ENCODE results near the gene RNF26.

RNF26 gene

DNA sequence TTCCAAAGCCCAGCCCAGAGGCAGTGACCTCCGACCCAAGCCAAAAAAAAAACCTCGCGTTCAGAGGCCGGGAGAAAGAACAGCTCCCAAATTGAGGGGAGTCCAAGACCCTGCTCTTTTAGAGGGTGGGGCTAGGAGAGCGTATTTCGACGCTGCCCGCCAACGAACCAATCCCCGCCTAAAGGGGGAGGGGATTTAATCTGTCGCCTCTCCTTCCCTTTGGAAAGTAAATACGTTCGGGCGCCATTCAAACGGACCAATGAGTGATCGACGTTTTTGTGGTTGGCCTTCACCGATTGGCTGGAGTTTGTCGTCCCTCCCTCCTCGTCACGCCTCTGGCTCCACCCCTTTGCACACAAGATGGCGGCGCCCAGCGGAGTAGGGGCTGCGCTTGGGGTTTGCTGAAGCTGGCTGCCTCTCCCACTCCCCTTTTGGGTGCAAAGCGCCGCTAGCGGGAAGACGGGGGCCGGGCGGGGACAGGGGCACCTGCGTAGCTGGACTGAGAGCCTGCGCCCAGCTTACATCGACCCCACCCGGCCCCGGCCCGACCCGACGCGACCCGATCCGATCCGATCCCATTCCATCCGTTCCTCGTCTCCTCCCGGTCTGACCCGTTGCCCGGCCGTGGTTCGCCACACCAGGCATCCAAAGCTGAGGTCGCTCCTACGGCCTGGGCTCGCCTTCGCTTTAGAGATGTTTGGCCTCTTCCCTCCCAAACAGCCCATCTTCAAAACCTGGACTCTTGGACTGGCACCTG, at the start of gene RNF26:
Gene RNF26 (plus strand): TSS at position 354 of the 757 bp plus-strand sequence. CDS start 596 bp downstream, outside the sequence.
- Mint-ChIP-seq H3K36me3 (peaks cover 14% of the 10 kb centered on the region), H3K27ac (peak within 1 kb of the TSS; percentile 92), H3K27me3 (peaks cover 21% of the 10 kb centered on the region), H3K4me3 (peak within 1 kb of the TSS; percentile 99), H3K4me1 (peaks cover 42% of the 10 kb centered on the region), H3K9me3 (no peaks in the 10 kb centered on the region)
- peak; percentile 96 for ATAC-seq

DNA sequence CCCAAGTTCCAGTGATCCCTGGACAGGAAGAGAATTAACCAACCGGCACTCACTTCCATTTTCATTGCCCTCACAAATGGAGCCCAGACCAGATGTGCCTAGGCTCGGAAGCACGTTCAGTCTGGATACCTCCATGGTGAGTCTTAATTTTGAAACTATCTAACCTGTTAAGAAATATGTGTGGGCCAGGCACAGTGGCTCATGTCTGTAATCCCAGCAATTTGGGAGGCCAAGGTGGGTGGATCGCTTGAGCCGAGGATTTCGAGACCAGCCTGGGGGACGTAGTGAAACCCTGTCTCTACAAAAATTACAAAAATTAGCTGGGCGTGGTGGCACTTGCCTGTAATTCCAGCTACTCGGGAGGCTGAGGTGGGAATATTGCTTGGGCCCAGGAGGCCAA, 48.9 kb upstream of the RNF26 start:
- ATAC-seq, result no peak
- H3K27me3 Mint-ChIP-seq, result no peaks in the 10 kb centered on the region
- H3K4me1 Mint-ChIP-seq, result peaks cover 5% of the 10 kb centered on the region
- no peak overlapping the region for H3K27ac Mint-ChIP-seq
- H3K4me3 Mint-ChIP-seq, result no peak overlapping the region
- H3K36me3 Mint-ChIP-seq, result peaks cover 50% of the 10 kb centered on the region
- H3K9me3 Mint-ChIP-seq, result no peaks in the 10 kb centered on the region

DNA sequence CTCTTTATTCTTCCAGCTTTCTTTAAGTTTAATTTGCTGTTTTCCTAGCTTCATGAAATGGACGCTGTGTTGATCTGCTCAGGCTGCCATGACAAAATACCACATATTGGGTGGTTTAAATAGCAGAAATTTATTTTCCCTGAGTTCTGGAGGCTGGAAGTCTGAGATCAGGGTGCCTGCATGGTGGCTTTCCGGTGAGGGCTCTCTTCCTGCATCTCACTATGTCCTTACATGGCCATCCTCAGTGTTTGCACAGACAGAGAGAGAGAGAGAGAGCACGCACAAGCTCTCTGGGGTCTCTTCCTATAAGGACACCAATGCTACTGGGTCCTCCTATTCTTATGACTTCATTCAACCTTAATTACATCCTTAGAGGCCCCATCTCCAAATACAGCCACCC, 46.1 kb upstream of the RNF26 start:
- Mint-ChIP-seq H3K27ac (no peak overlapping the region), H3K4me1 (peaks cover 5% of the 10 kb centered on the region), H3K9me3 (no peaks in the 10 kb centered on the region), H3K27me3 (no peaks in the 10 kb centered on the region), H3K36me3 (peaks cover 60% of the 10 kb centered on the region), H3K4me3 (no peak overlapping the region)
- no peak for ATAC-seq

DNA sequence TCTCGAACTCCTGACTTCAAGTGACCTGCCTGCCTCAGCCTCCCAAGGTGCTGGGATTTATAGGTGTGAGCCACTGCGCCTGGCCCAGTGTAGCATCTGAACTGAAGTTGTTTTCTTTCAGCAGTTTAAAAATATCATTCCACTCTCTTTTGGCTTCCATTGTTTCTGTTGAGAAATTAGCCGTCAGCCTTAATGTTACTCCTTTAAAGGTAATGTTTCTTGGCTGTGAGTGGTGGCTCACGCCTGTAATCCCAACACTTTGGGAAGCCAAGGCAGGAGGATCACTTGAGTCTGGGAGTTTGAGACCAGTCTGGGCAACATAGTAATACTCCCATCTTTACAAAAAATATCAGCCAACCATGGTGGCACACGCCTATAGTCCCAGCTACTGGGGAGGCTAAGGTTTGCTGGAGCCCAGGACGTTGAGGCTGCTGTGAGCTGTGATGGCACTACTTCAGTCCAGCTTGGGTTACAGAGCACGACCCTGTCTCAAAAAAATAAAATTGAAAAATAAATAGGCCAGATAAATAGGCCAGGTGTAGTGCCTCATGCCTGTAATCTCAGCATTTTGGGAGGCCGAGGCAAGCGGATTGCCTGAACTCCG, 43.3 kb upstream of the RNF26 start:
- Mint-ChIP-seq H3K27ac (no peak overlapping the region), H3K36me3 (peaks cover 49% of the 10 kb centered on the region)
- ATAC-seq, result no peak

DNA sequence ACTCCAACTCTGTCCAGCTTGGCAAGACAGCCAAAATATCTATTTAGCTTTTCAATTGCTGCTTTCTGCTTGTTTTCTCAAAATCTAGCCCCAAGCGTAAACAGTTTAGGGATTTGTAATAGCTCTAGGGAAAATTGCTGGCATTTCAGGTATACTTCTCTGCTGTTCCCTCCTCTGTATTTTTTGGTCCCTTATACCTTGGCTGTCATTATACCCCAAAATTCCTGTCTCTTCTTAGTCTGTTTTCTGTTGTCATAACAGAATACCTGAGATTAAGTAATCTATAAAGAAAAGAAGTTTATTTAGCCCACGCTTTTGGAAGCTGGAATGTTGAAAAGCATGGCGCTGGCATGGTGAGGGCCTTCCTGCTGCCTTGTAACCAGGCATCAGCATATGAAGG, 40.9 kb upstream of the RNF26 start:
- no peaks in the 10 kb centered on the region for H3K9me3 Mint-ChIP-seq
- no peaks in the 10 kb centered on the region for H3K4me1 Mint-ChIP-seq
- H3K36me3 Mint-ChIP-seq, result peaks cover 43% of the 10 kb centered on the region
- no peaks in the 10 kb centered on the region for H3K27me3 Mint-ChIP-seq
- H3K27ac Mint-ChIP-seq, result no peak overlapping the region
- ATAC-seq, result no peak
- no peak overlapping the region for H3K4me3 Mint-ChIP-seq

More for the DNA sequence above, 43.3 kb upstream of the RNF26 start:
- no peaks in the 10 kb centered on the region for H3K27me3 Mint-ChIP-seq
- H3K9me3 Mint-ChIP-seq, result no peaks in the 10 kb centered on the region
- no peaks in the 10 kb centered on the region for H3K4me1 Mint-ChIP-seq
- no peak overlapping the region for H3K4me3 Mint-ChIP-seq

DNA sequence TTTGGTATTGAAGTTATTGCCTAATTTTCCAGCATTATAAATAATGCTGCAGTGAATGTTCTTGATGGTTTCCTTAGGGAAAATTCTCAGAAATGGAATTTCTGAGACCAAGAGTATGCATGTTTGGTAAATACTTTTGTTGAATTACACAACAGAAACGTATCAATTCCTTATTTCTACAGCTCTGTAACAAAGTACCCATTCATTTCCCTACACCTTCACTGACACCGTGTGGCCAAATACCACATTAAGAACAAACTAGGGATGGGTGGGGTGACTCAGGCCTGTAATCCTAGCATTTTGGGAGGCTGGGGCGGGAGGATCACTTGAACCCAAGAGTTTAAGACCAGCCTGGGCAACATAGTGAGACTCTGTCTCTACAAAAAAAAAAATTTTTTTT, 39.1 kb upstream of the RNF26 start:
- no peaks in the 10 kb centered on the region for H3K27me3 Mint-ChIP-seq
- H3K9me3 Mint-ChIP-seq, result no peaks in the 10 kb centered on the region
- H3K36me3 Mint-ChIP-seq, result peaks cover 50% of the 10 kb centered on the region
- H3K4me3 Mint-ChIP-seq, result no peak overlapping the region
- H3K4me1 Mint-ChIP-seq, result no peaks in the 10 kb centered on the region
- no peak overlapping the region for H3K27ac Mint-ChIP-seq
- ATAC-seq, result no peak

DNA sequence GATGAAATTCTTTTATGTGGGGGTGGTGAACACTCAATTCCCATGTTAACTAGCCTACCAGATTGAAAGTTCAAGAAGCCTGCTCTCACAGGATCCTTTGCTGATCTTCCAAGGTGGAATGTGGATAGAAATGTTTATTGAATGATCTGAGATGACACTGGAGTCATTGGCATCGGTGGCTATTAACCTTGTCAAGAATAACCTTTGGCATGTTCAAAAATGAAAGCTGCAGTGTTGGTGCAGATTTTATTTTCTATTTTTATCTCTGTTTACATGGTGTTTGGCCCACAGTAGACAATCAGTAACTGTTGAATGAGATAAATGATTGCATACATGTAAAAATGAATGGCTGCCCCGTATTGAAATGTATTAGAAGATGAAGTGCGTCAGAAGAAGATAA, 36.4 kb upstream of the RNF26 start:
- Mint-ChIP-seq H3K27me3 (no peaks in the 10 kb centered on the region), H3K4me3 (no peak overlapping the region), H3K36me3 (peaks cover 52% of the 10 kb centered on the region), H3K27ac (no peak overlapping the region), H3K9me3 (no peaks in the 10 kb centered on the region), H3K4me1 (no peaks in the 10 kb centered on the region)
- no peak for ATAC-seq

DNA sequence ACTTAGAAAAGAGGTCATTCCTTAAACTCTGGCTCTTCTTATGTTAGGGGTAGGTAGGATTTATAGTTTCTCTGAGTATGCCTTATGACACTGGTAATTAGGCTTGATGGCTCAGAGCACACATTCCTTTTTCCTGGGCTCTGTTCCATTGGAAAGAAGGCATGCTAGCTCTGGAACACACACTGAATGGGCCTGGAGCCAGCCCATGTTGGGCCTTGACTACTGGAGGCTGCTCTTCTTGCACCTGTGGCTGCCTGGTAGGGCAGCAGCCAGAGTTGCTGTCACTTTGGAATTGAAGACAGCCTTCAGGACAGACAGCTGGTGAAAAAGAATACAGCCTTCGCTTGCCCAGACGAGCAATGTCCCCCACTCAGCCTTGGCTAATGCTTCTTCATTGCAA, 35.6 kb upstream of the RNF26 start:
- Mint-ChIP-seq H3K4me3 (no peak overlapping the region), H3K27ac (no peak overlapping the region), H3K36me3 (peaks cover 60% of the 10 kb centered on the region), H3K27me3 (no peaks in the 10 kb centered on the region), H3K9me3 (no peaks in the 10 kb centered on the region), H3K4me1 (no peaks in the 10 kb centered on the region)
- ATAC-seq, result no peak

DNA sequence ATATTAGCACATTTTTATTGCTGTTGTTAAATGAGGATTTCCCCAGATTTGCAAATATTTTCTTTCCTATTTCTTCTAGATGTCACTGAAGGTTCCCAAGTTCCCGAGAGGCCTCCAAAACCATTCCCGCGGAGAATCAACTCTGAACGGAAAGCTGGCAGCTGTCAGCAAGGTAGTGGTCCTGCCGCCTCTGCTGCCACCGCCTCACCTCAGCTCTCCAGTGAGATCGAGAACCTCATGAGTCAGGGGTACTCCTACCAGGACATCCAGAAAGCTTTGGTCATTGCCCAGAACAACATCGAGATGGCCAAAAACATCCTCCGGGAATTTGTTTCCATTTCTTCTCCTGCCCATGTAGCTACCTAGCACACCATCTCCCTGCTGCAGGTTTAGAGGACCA, 34.9 kb upstream of the RNF26 start:
- H3K27me3 Mint-ChIP-seq, result no peaks in the 10 kb centered on the region
- H3K4me1 Mint-ChIP-seq, result no peaks in the 10 kb centered on the region
- no peak for ATAC-seq
- H3K4me3 Mint-ChIP-seq, result no peak overlapping the region
- no peak overlapping the region for H3K27ac Mint-ChIP-seq
- peaks cover 67% of the 10 kb centered on the region for H3K36me3 Mint-ChIP-seq
- no peaks in the 10 kb centered on the region for H3K9me3 Mint-ChIP-seq

DNA sequence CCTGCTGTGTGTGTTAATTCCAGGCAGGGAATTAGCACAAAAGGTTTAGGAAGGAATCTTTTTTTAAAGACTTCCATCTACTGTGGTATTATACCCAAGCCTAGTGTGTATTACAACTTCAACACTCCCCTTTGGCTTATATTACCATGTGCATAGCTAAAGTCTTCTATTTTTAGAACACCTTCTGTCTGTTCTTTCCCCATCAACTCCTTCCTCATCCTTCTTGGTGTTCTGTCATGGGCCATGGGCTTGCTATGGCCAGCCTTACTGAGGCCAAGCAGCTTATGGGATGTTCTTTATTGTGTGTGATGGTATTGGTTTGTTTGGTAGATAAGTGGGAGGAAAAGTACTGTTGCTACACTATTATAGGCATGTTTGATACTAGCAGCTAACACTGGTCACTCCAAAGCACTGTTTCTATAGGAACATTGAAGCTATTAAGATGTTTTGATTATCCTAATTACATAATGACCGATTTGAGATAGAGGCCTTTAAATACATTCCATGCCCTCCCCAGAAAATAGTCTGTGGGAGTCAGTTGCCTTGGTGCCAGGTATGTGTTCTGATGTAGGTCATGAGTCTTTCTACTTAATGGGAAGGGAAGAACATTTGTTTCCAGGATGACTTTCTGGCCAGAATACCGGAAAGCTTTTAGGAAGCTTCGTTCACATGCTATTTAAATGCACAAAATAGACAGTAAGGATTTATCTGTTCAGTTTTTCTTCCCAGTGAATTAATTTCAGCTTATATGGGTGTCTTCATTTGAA, 33.9 kb upstream of the RNF26 start:
- Mint-ChIP-seq H3K27me3 (no peaks in the 10 kb centered on the region), H3K27ac (no peak overlapping the region), H3K4me3 (no peak overlapping the region), H3K4me1 (no peaks in the 10 kb centered on the region), H3K36me3 (peaks cover 73% of the 10 kb centered on the region), H3K9me3 (no peaks in the 10 kb centered on the region)
- ATAC-seq, result no peak

DNA sequence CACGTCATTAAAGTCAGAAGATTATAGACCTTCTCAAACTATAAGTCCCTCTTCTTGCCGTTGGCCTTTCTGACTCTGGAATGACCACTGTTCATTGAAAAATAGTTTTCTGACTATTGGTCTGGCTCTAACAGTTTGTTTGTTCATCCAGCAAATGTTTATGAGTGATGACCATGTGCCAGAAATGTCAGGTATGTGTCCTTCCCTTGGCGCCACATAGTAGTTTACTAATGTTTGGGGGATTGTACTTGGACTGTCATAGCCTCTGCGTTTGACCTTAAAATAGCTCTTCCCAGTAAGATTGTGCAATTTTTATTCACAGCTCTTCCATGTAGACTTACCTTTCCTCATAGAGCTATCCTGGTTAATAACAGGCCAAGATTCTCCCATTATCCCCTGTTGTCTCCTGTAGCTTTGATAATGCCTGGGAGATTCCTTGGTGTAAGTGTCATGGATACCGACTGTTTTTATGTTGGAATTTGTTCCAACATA, 31.1 kb upstream of the RNF26 start:
- ATAC-seq, result no peak
- H3K9me3 Mint-ChIP-seq, result no peaks in the 10 kb centered on the region
- H3K27ac Mint-ChIP-seq, result no peak overlapping the region
- no peaks in the 10 kb centered on the region for H3K4me1 Mint-ChIP-seq
- H3K27me3 Mint-ChIP-seq, result no peaks in the 10 kb centered on the region
- peaks cover 62% of the 10 kb centered on the region for H3K36me3 Mint-ChIP-seq
- no peak overlapping the region for H3K4me3 Mint-ChIP-seq

DNA sequence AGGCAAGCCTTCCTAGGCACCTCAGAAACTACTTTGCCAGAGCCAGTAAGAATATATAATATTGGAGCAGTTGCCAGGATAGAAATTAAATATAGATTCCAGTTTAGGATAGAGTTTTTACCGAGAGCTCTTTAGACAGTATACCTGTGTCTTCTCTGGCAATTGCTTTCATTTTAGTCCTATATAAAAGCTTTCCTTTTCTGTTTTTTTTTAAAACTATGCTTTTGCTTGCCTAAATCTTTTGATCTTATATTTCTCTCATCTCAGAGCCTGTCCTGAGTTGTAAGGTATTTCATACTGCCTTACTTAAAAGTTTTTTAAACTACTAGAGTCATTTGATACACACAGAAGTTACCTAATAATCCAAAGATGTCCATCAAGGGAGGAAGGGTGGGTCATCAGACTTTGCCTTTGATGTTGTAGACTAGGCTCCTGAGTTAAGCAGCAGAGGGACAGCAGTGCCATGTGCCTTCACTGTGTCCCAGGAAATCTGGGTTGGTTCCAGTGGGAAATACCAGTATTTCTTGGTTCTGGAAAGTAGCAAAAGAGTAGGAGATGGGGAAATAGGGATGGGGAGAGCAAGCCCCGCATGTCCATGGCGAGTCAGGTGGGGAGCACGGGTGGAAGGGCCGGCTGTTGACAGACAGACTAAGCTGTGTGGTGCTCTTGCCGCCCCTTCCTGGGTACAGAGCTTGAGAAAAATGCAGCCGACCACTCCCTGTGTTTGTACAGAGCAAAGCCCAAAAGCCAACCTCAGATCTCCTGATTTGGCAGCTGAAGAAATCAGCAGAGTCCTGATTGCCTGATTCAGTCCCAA, 28.6 kb upstream of the RNF26 start:
- Mint-ChIP-seq H3K27ac (no peak overlapping the region), H3K27me3 (no peaks in the 10 kb centered on the region), H3K4me1 (no peaks in the 10 kb centered on the region), H3K36me3 (peaks cover 59% of the 10 kb centered on the region), H3K9me3 (no peaks in the 10 kb centered on the region), H3K4me3 (no peak overlapping the region)
- no peak for ATAC-seq

DNA sequence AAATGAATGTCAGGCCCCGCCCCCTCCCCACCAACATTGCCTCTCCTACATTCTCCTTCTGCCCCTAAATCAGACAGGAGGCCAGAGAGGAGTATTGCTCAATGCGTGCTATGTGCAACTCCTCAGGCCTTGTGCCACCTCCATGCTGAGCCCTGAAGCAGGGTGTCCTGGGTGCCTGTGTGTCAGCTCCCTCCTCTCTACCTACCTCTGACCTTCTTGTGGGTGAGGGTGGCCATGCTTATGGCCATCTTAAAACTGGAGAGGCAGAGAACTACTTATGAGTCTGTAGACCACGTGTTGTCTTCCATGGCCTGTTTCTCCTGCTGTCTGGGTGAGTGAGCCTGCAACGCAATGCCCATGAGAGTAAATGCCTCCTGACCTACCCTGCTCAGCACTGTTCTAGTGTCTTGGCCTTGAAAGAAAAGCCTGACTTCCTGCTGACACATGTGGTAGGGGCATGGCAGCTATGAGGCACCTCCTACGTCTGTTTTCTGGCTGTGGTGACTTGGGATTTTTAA, 27.9 kb upstream of the RNF26 start:
- Mint-ChIP-seq H3K4me3 (no peak overlapping the region), H3K27me3 (no peaks in the 10 kb centered on the region), H3K9me3 (no peaks in the 10 kb centered on the region), H3K36me3 (peaks cover 53% of the 10 kb centered on the region), H3K27ac (no peak overlapping the region), H3K4me1 (no peaks in the 10 kb centered on the region)
- ATAC-seq, result no peak

DNA sequence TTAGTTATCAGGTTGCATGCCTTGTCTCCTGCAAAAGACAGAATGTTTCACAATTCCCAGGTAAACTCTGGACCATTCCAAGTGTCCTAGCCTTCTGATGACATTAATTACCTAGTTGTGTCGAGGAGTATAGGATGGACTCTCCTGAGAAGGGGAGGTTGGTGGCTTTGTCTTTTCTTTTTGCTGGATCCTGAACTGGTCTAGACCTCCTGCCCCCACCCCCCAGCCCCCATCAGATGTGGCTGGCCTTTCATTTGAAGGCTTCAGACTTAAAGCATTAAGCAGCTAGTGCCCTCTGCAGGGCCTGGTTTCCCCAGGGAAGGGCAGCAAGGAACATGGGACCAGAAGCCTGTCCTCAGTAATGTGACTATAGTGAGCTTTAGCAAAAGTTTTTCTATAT, 27.1 kb upstream of the RNF26 start:
- Mint-ChIP-seq H3K4me1 (no peaks in the 10 kb centered on the region), H3K36me3 (peaks cover 45% of the 10 kb centered on the region), H3K27ac (no peak overlapping the region), H3K9me3 (no peaks in the 10 kb centered on the region), H3K27me3 (peaks cover 2% of the 10 kb centered on the region), H3K4me3 (no peak overlapping the region)
- ATAC-seq, result no peak

DNA sequence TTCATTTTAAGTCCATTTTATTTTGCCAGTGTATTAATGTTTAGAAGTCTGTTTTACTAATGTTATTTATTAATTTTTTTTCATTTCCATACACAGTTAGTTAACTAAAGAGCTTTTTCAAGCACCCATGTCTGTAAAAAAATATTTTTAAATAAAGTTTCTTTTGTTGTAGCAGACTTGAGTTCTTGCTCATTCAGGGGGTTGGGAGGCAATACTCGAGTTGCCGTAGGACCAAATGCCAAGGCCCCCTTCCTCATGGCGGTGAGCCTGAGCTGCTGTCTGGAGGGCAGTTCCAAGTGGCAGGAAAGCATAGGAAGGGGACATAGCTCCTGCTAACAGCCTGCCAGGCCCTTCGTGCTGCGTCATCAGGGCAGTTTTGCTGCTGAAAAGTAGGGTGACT, 26.4 kb upstream of the RNF26 start:
- Mint-ChIP-seq H3K36me3 (peaks cover 37% of the 10 kb centered on the region), H3K27ac (no peak overlapping the region), H3K9me3 (no peaks in the 10 kb centered on the region), H3K27me3 (peaks cover 8% of the 10 kb centered on the region), H3K4me1 (no peaks in the 10 kb centered on the region), H3K4me3 (no peak overlapping the region)
- ATAC-seq, result no peak

All from stimulated activated memory B cell treated with anti-CD40 and anti-IgM and Interleukin-4, amounts not matched to agents 10 μg/mL and 1 μg/mL and 100 μg/mL, for 72 hours (primary cell).